Common myeloid progenitor, CD34-positive (primary cell): ENCODE data around the gene RBFOX2.

ENCODE experiments used
- CTCF ChIA-PET: fragments of 350-600 bp; sonication (Branson Sonifier 250); formaldehyde crosslinking; loops from one replicate; lab custom pipeline; 2021; ENCODE audit warnings: antibody characterized with exemption; lab: Charles Lee
- POLR2A ChIA-PET: fragments of 350-600 bp; sonication (Branson Sonifier 250); formaldehyde crosslinking; loops from one replicate; lab custom pipeline; 2021; ENCODE audit warnings: antibody characterized with exemption; lab: Charles Lee
- DNase-seq, 3 donors: peaks; one replicate each; pipeline versions ENCODE4 v3.0.0 to v3.0.0-alpha.2; 2013
- H3K27ac ChIP-seq, 2 experiments: 1 replicate in 1 of 2; 2 replicates in 1 of 2; pipeline ENCODE4 v1.7.0; 2013; ENCODE audit warnings: inconsistent platforms in 2 of 2, low read length in 2 of 2, mild to moderate bottlenecking in 2 of 2, low read depth in 1 of 2, moderate library complexity in 1 of 2; ENCODE audit not compliant: severe bottlenecking in 2 of 2, insufficient read depth in 1 of 2, poor library complexity in 1 of 2
- H3K27me3 ChIP-seq, 5 experiments: replicated peaks in 2 of 5; 1 replicate in 3 of 5; 2 replicates in 2 of 5; pipeline versions ENCODE4 v1.6.1 to v1.7.0; 2013; ENCODE audit warnings: low read length in 4 of 5, mild to moderate bottlenecking in 2 of 5, moderate library complexity in 2 of 5, inconsistent platforms in 1 of 5; ENCODE audit not compliant: insufficient read depth in 5 of 5, control insufficient read depth in 4 of 5
- H3K36me3 ChIP-seq, 4 experiments: 1 replicate in 2 of 4; 2 replicates in 2 of 4; pipeline versions ENCODE4 v1.6.1 to v1.7.0; 2013; ENCODE audit warnings: low read length in 3 of 4, control low read depth in 1 of 4, mild to moderate bottlenecking in 1 of 4; ENCODE audit not compliant: control insufficient read depth in 4 of 4, insufficient read depth in 4 of 4
- H3K4me1 ChIP-seq, 4 experiments: 1 replicate in 3 of 4; 2 replicates in 1 of 4; pipeline versions ENCODE4 v1.6.1 to v1.7.1; 2013; ENCODE audit warnings: low read length in 3 of 4, mild to moderate bottlenecking in 3 of 4, control low read depth in 1 of 4, inconsistent platforms in 1 of 4, moderate library complexity in 1 of 4; ENCODE audit not compliant: control insufficient read depth in 4 of 4, insufficient read depth in 4 of 4; ENCODE audit errors: control extremely low read depth in 1 of 4
- H3K4me3 ChIP-seq, 7 experiments: 1 replicate in 4 of 7; 2 replicates in 3 of 7; pipeline versions ENCODE4 v1.5.1 to v1.7.0; 2013; ENCODE audit warnings: mild to moderate bottlenecking in 7 of 7, low read length in 6 of 7, moderate library complexity in 6 of 7, inconsistent platforms in 2 of 7, low read depth in 2 of 7, control low read depth in 1 of 7; ENCODE audit not compliant: insufficient read depth in 4 of 7, control insufficient read depth in 1 of 7; ENCODE audit errors: extremely low read depth in 1 of 7
- H3K9me3 ChIP-seq, 5 experiments: 1 replicate in 4 of 5; 2 replicates in 1 of 5; pipeline versions ENCODE4 v1.6.1 to v1.7.1; 2013; ENCODE audit warnings: low read length in 4 of 5, mild to moderate bottlenecking in 2 of 5, inconsistent platforms in 1 of 5, low read depth in 1 of 5, moderate library complexity in 1 of 5; ENCODE audit not compliant: control insufficient read depth in 4 of 5, insufficient read depth in 2 of 5; ENCODE audit errors: control extremely low read depth in 1 of 5
- WGBS: methylation state at CpG from one replicate; pipeline ENCODE4 v1.1.5; 2013; ENCODE audit not compliant: insufficient coverage; 5-methylcytosine and 5-hydroxymethylcytosine counted together

RBFOX2 gene

DNA sequence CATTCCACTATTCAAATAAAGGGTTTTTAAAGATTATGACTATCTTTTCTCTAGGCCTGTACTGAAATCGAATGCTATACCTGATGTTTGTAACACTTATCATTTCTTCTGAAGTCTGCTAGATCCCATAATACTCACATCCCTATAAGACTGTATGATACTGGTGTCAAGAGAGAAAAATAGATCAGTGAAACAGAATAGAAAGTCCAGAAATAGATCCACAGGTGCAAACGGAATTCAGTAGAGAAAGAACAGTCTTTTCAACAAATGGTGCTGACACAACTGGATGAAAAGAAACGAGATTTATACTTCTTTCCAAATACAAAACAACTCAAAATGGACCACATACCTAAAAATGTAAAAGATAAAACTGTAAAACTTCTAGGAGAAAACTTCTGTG is 167.8 kb downstream of the RBFOX2 start:
- Histone ChIP-seq H3K4me3 (no peak overlapping the region), H3K4me1 (no peaks in the 10 kb centered on the region), H3K27ac (no peak overlapping the region), H3K27me3 (no peaks in the 10 kb centered on the region), H3K9me3 (no peaks in the 10 kb centered on the region), H3K36me3 (no peaks in the 10 kb centered on the region)
- DNase-seq, result no peak
- POLR2A ChIA-PET, result no interaction called here
- 80% methylated on average over 1 of the region's 3 CpGs for WGBS
- CTCF ChIA-PET, result no interaction called here

DNA sequence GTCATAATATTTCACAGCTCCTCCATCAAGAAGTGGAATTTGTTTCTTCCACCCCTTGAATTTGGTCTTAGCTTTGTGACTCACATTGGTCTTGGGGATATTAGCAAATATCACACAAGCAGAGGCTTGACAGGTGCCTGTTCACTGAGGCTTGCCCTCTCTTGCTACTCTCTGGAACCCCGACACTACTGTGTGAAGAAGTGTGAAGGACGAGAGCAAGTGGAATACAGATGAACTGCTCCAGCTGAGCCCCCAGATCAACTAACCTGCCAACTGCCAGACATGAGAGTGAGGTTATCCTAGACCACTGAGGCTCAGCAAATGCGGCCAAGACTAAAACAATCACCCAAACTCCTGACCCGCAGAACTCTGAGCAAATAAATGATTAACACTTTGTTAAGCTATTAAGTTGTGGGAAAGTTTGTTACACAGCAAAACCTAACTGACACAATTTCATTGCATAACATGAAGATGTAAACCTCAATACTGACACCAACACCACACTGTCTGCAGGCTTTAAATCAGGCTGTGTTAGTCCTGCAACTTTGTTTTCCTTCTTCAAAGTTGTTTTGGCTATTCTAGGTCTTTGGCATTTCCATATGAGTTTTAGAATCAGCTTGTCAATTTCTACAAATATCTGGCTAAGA is 168.4 kb downstream of the RBFOX2 start:
- ChIA-PET CTCF (interaction anchor here (1.0 to 1.4 kb wide), 2 partner anchors 16 to 17 kb away, joined by 3 to 4 read pairs; no protein-coding TSS in a partner anchor), POLR2A (no interaction called here)

GRCh38 chr22:35854334-35854733 is 174.3 kb downstream of the RBFOX2 start:
- no peaks in the 10 kb centered on the region for H3K4me1 ChIP-seq
- no peak for DNase-seq
- H3K27ac ChIP-seq, result no peak overlapping the region
- no peaks in the 10 kb centered on the region for H3K36me3 ChIP-seq
- CTCF ChIA-PET, result interaction anchor here (0.6 to 1.4 kb wide), 2 partner anchors 15 to 39 kb away, joined by 3 to 4 read pairs; no protein-coding TSS in a partner anchor
- no peak overlapping the region for H3K4me3 ChIP-seq
- H3K9me3 ChIP-seq, result no peaks in the 10 kb centered on the region
- WGBS, result 100% methylated on average over 1 of the region's 2 CpGs
- POLR2A ChIA-PET, result no interaction called here
- H3K27me3 ChIP-seq, result no peaks in the 10 kb centered on the region

More for the DNA sequence above, 168.4 kb downstream of the RBFOX2 start:
- DNase-seq, result no peak
- Histone ChIP-seq H3K36me3 (no peaks in the 10 kb centered on the region), H3K27ac (no peak overlapping the region), H3K4me3 (no peak overlapping the region), H3K9me3 (no peaks in the 10 kb centered on the region), H3K27me3 (no peaks in the 10 kb centered on the region), H3K4me1 (no peaks in the 10 kb centered on the region)
- no CpG with 5 or more reads among the region's 4 CpGs for WGBS

DNA sequence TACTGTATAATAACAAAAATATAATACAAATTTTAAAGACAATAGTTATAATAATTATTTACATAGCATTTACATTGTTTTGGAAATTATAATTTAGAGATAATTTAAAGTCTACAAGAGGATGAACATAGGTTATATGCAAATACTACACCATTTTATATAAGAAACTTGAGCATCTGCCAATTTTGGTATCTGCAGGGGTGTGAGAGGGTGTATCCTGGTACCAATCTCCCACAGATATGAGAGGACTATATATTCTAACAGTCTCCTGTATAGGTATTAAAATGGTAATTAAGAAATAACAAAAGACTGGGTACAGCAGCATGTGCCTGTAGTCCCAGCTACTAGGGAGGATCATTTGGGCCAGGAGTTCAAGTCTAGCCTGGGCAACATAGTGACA is 176.5 kb downstream of the RBFOX2 start:
- H3K9me3 ChIP-seq, result no peaks in the 10 kb centered on the region
- H3K36me3 ChIP-seq, result no peaks in the 10 kb centered on the region
- CTCF ChIA-PET, result interaction anchor here (1.4 kb wide), 1 partner anchor 14 kb away, joined by 4 read pairs; no protein-coding TSS in a partner anchor
- H3K27me3 ChIP-seq, result no peaks in the 10 kb centered on the region
- no peak for DNase-seq
- H3K27ac ChIP-seq, result no peak overlapping the region
- POLR2A ChIA-PET, result no interaction called here
- no peak overlapping the region for H3K4me3 ChIP-seq
- no peaks in the 10 kb centered on the region for H3K4me1 ChIP-seq

GRCh38 chr22:35850831-35851230 is 177.8 kb downstream of the RBFOX2 start:
- POLR2A ChIA-PET, result no interaction called here
- no peaks in the 10 kb centered on the region for H3K9me3 ChIP-seq
- H3K27me3 ChIP-seq, result no peaks in the 10 kb centered on the region
- no peak for DNase-seq
- H3K4me3 ChIP-seq, result no peak overlapping the region
- no peak overlapping the region for H3K27ac ChIP-seq
- H3K36me3 ChIP-seq, result no peaks in the 10 kb centered on the region
- CTCF ChIA-PET, result interaction anchor here (0.8 kb wide), 1 partner anchor 55 kb away, joined by 3 read pairs; no protein-coding TSS in a partner anchor
- WGBS, result 94% methylated on average over 3 of the region's 5 CpGs
- H3K4me1 ChIP-seq, result peaks cover 0 to 4% (median 0%) of the 10 kb centered on the region in 4 experiments

DNA sequence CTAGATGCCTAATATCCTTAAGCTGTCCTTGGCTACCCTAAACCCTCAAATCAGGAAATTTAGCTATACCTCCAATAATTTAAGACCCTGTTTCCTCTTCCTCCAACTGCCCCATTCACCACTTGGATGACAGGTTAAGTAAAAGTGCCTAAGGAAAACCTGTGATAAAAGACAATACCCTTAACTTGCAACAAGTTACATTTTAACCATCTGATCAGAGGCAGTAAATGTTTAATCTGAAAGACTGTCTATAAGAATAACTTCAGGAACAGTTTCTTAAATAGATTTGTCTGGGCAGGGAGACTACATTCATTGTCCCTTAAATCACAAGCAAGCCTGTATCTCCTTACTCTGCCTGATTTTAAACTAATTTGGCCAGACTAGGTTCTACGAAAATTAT is 181.8 kb downstream of the RBFOX2 start:
- ChIA-PET CTCF (interaction anchor here (0.6 kb wide), 1 partner anchor 911 kb away, joined by 3 read pairs; no protein-coding TSS in a partner anchor), POLR2A (no interaction called here)
- Histone ChIP-seq H3K4me1 (peaks cover 0 to 13% (median 0%) of the 10 kb centered on the region in 4 experiments), H3K27me3 (no peaks in the 10 kb centered on the region), H3K9me3 (no peaks in the 10 kb centered on the region), H3K36me3 (no peaks in the 10 kb centered on the region), H3K27ac (no peak overlapping the region), H3K4me3 (no peak overlapping the region)
- WGBS, result no CpG with 5 or more reads among the region's 1 CpG
- DNase-seq, result no peak

GRCh38 chr22:35844886-35845285 is 183.7 kb downstream of the RBFOX2 start:
- H3K36me3 ChIP-seq, result no peaks in the 10 kb centered on the region
- CTCF ChIA-PET, result no interaction called here
- no peaks in the 10 kb centered on the region for H3K27me3 ChIP-seq
- no peak for DNase-seq
- peaks cover under 1 to 19% (median 4%) of the 10 kb centered on the region in 4 experiments for H3K4me1 ChIP-seq
- no peak overlapping the region for H3K4me3 ChIP-seq
- whole genome bisulfite sequencing, result 100% methylated on average over 2 of the region's 2 CpGs
- H3K9me3 ChIP-seq, result no peaks in the 10 kb centered on the region
- POLR2A ChIA-PET, result no interaction called here
- no peak overlapping the region for H3K27ac ChIP-seq
